Activated CD8-positive, alpha-beta T cell treated with anti-CD3 and anti-CD28 coated beads for 36 hours (primary cell): Measurements from ENCODE around the gene NECTIN1. TPM values are rescaled to one million over a fixed set of nuclear protein-coding genes. Genes with fewer than 3 reads are reported as not detected.

ENCODE experiments used
- ATAC-seq: fragments of 200-7000 bp; cut with Tn5 transposase; one replicate; pipeline ENCODE4 v1.10.0; 2021; ENCODE audit warnings: mild to moderate bottlenecking, moderate library complexity
- CTCF ChIA-PET: fragments of 350-600 bp; sonication (Branson Sonifier 250); formaldehyde crosslinking; loops from one replicate; lab custom pipeline; 2021; ENCODE audit warnings: antibody characterized with exemption; lab: Charles Lee
- POLR2A ChIA-PET: fragments of 350-600 bp; sonication (Branson Sonifier 250); formaldehyde crosslinking; loops from one replicate; lab custom pipeline; 2021; ENCODE audit warnings: antibody characterized with exemption; lab: Charles Lee
- DNase-seq: peaks from one replicate; pipeline ENCODE4 v3.0.0-alpha.2; 2020
- H3K27ac Mint-ChIP-seq: one replicate; pipeline ENCODE4 v1.8.0; 2021; ENCODE audit warnings: mild to moderate bottlenecking, mixed read lengths
- H3K27me3 Mint-ChIP-seq: one replicate; pipeline ENCODE4 v1.8.0; 2021; ENCODE audit warnings: mixed read lengths
- H3K36me3 Mint-ChIP-seq: one replicate; pipeline ENCODE4 v1.8.0; 2021; ENCODE audit warnings: low read depth, mixed read lengths
- H3K4me1 Mint-ChIP-seq: one replicate; pipeline ENCODE4 v1.8.0; 2021; ENCODE audit warnings: low read depth, mixed read lengths
- H3K4me3 Mint-ChIP-seq: one replicate; pipeline ENCODE4 v1.8.0; 2021; ENCODE audit warnings: mild to moderate bottlenecking, moderate library complexity, mixed read lengths
- H3K9me3 Mint-ChIP-seq: one replicate; pipeline ENCODE4 v1.8.0; 2021; ENCODE audit warnings: mixed read lengths
- intact Hi-C: fragments of 100-400 bp; cut with micrococcal nuclease; formaldehyde crosslinking; loops from one replicate; pipeline ENCODE4 v1.10.0; 2022
- total RNA-seq, 2 experiments: library from RNA; stranded (reverse); gene quantifications; one replicate each; pipeline ENCODE4 v1.2.3, GENCODE V29; 2021
- TF ChIP-seq, protein P1 (sequence below): fragments of 200-600 bp; IDR thresholded peaks from one replicate; pipeline ENCODE4 v1.8.0; 2022; ENCODE audit warnings: antibody characterized with exemption, mild to moderate bottlenecking

Gene NECTIN1
- total RNA-seq, 2 experiments from 2014 or later = 2.6 to 3.8 TPM

- TF ChIP-seq, protein P1, sequence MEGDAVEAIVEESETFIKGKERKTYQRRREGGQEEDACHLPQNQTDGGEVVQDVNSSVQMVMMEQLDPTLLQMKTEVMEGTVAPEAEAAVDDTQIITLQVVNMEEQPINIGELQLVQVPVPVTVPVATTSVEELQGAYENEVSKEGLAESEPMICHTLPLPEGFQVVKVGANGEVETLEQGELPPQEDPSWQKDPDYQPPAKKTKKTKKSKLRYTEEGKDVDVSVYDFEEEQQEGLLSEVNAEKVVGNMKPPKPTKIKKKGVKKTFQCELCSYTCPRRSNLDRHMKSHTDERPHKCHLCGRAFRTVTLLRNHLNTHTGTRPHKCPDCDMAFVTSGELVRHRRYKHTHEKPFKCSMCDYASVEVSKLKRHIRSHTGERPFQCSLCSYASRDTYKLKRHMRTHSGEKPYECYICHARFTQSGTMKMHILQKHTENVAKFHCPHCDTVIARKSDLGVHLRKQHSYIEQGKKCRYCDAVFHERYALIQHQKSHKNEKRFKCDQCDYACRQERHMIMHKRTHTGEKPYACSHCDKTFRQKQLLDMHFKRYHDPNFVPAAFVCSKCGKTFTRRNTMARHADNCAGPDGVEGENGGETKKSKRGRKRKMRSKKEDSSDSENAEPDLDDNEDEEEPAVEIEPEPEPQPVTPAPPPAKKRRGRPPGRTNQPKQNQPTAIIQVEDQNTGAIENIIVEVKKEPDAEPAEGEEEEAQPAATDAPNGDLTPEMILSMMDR = no peak
- Mint-ChIP-seq H3K27ac (no peak overlapping the region), H3K9me3 (no peaks in the 10 kb centered on the region), H3K27me3 (peaks cover 26% of the 10 kb centered on the region), H3K36me3 (no peaks in the 10 kb centered on the region), H3K4me3 (no peak overlapping the region), H3K4me1 (peaks cover 4% of the 10 kb centered on the region)
- intact Hi-C loops = no loop called here
- no peak for ATAC-seq
- DNase-seq = no peak
- CTCF ChIA-PET = interaction anchor here (1.1 kb wide), 1 partner anchor 9 kb away, joined by 3 read pairs; no protein-coding TSS in a partner anchor
- POLR2A ChIA-PET = no interaction called here
Observed at GRCh38 chr11:119589001-119589400, 140.0 kb downstream of the NECTIN1 start.
